ENCODE results near the gene ACAA1. TPM values are rescaled to one million over a fixed set of nuclear protein-coding genes. Genes with fewer than 3 reads are reported as not detected.

ACAA1 gene
- total RNA-seq, 1 experiment from 2014 or later, result 49.0 TPM

DNA sequence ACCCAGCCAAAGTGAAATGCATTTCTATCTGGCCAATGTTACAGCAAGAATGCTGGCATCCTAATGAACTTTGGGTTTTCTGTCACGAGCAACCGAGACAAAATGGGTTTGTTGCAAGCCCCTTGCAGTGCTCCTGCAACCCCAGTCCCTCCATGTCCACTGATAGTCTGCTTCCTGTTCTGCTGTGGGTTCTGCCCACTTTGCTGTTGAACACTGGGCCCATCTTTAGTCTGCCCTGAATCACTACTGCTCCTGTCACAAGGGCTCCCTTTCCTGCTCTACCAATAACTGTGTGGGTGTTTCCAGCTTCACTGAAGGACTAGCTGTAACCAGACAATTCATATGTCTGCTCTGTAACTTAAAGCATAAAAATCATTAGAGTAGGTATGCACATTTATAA lies 15.7 kb upstream of the ACAA1 start:
- Histone ChIP-seq H3K27ac (ENCODE audit: low read depth, low read length) (no peak overlapping the region), H3K4me1 (ENCODE audit: control insufficient read depth in 1 of 2, insufficient read depth in 2 of 2, low read length in 2 of 2) (peaks cover 6 to 27% of the 10 kb centered on the region in 2 experiments; a peak in 2 of 4 replicates)
- intact Hi-C loops (cut with micrococcal nuclease), result no loop called here

GRCh38 chr3:38151667-38152265 lies 14.8 kb upstream of the ACAA1 start:
- Histone ChIP-seq H3K9me2 (ENCODE audit: insufficient read depth) (no peaks in the 10 kb centered on the region), H3K27ac (ENCODE audit: low read depth, low read length) (no peak overlapping the region), H3K9me3 (ENCODE audit: control insufficient read depth in 1 of 2, insufficient read depth in 1 of 2, low read depth in 1 of 2, low read length in 2 of 2) (peaks cover 0 to 6% of the 10 kb centered on the region in 2 experiments; a peak in 1 of 4 replicates), H3K27me3 (ENCODE audit: insufficient read depth, low read length) (no peaks in the 10 kb centered on the region), H3K36me3 (ENCODE audit: control insufficient read depth in 1 of 2, insufficient read depth in 2 of 2, low read length in 2 of 2) (no peaks in the 10 kb centered on the region), H3K4me2 (ENCODE audit: low read length) (peak overlapping the region; percentile 18; the same call in 1 of the 2 replicates), H2AFZ (ENCODE audit: low read depth, low read length, poor library complexity, severe bottlenecking) (no peak overlapping the region), H3K79me2 (ENCODE audit: insufficient read depth, low read length) (no peaks in the 10 kb centered on the region), H3K4me3 (replicated peaks in 1 of 2; ENCODE audit: low read depth in 1 of 2, low read length in 2 of 2) (no peak overlapping the region), H3K4me1 (ENCODE audit: control insufficient read depth in 1 of 2, insufficient read depth in 2 of 2, low read length in 2 of 2) (peaks cover 6 to 27% of the 10 kb centered on the region in 2 experiments; a peak in 2 of 4 replicates), H3K9ac (ENCODE audit: low read length) (no peak overlapping the region), H4K20me1 (ENCODE audit: insufficient read depth) (no peaks in the 10 kb centered on the region)
- no TSS peak for BruUV-seq (replicated peaks)
- DNase-seq (ENCODE audit: low read depth, low spot score), result no peak
- ChIA-PET POLR2A (interaction anchor here (1.0 to 1.5 kb wide), 2 partner anchors 13 to 15 kb away, joined by 3 read pairs; partner anchors contain the start of genes ACAA1 and OXSR1), RAD21 (ENCODE audit: low non-redundant PET in 1 of 2, low total read pairs in 2 of 2, uncharacterized antibody in 2 of 2, unreplicated experiment in 2 of 2) (no interaction called here), CTCF (interaction anchor here (3.0 kb wide), 1 partner anchor 11 kb away, joined by 10 read pairs; no protein-coding TSS in a partner anchor)
- ATAC-seq, result no peak
- intact Hi-C loops (cut with micrococcal nuclease), result no loop called here
- TF ChIP-seq TCF7L2 (IDR thresholded peaks at IDR 0.05; ENCODE audit: borderline replicate concordance, extremely low read depth, insufficient read depth, insufficient read length) (no peak), POLR2A (IDR thresholded peaks at IDR 0.05; ENCODE audit: borderline replicate concordance, extremely low read depth, insufficient read depth, insufficient read length) (no peak), SP1 (IDR thresholded peaks at IDR 0.05; ENCODE audit: low read depth) (no peak), YY1 (IDR thresholded peaks at IDR 0.05; ENCODE audit: extremely low read depth, insufficient replicate concordance, low read depth, low read length) (no peak), REST (IDR thresholded peaks at IDR 0.05; ENCODE audit: low read depth) (no peak), EGR1 (IDR thresholded peaks at IDR 0.05; ENCODE audit: low read depth) (no peak), EZH2 (IDR thresholded peaks at IDR 0.05) (no peak), JUND (IDR thresholded peaks at IDR 0.05) (no peak), RAD21 (IDR thresholded peaks at IDR 0.05; ENCODE audit: low read depth) (no peak), FOSL1 (IDR thresholded peaks at IDR 0.05; ENCODE audit: low read depth) (no peak), ZNF274 (IDR thresholded peaks at IDR 0.05; ENCODE audit: low read depth, low read length) (no peak), CBX3 (IDR thresholded peaks at IDR 0.05; ENCODE audit: low read depth) (no peak)
- TF ChIP-seq, protein P1, sequence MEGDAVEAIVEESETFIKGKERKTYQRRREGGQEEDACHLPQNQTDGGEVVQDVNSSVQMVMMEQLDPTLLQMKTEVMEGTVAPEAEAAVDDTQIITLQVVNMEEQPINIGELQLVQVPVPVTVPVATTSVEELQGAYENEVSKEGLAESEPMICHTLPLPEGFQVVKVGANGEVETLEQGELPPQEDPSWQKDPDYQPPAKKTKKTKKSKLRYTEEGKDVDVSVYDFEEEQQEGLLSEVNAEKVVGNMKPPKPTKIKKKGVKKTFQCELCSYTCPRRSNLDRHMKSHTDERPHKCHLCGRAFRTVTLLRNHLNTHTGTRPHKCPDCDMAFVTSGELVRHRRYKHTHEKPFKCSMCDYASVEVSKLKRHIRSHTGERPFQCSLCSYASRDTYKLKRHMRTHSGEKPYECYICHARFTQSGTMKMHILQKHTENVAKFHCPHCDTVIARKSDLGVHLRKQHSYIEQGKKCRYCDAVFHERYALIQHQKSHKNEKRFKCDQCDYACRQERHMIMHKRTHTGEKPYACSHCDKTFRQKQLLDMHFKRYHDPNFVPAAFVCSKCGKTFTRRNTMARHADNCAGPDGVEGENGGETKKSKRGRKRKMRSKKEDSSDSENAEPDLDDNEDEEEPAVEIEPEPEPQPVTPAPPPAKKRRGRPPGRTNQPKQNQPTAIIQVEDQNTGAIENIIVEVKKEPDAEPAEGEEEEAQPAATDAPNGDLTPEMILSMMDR (IDR thresholded peaks at IDR 0.05 in 2 of 3, conservative IDR thresholded peaks at IDR 0.05 in 1 of 3; ENCODE audit: borderline replicate concordance in 1 of 3, insufficient read depth in 1 of 3, low read depth in 2 of 3, low read length in 2 of 3), result no peak
- TF ChIP-seq, protein P2, sequence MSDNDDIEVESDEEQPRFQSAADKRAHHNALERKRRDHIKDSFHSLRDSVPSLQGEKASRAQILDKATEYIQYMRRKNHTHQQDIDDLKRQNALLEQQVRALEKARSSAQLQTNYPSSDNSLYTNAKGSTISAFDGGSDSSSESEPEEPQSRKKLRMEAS (IDR thresholded peaks at IDR 0.05), result no peak

More for the DNA sequence above, 15.7 kb upstream of the ACAA1 start:
- H2AFZ ChIP-seq (ENCODE audit: low read depth, low read length, poor library complexity, severe bottlenecking), result no peak overlapping the region
- no peak for ATAC-seq
- BruUV-seq (replicated peaks), result no TSS peak
- H3K4me2 ChIP-seq (ENCODE audit: low read length), result no peak overlapping the region
- ChIA-PET POLR2A (interaction anchor here (1.0 to 1.2 kb wide), 3 partner anchors 12 to 16 kb away, joined by 3 read pairs; partner anchors contain the start of genes ACAA1 and OXSR1), RAD21 (ENCODE audit: low non-redundant PET in 1 of 2, low total read pairs in 2 of 2, uncharacterized antibody in 2 of 2, unreplicated experiment in 2 of 2) (no interaction called here), CTCF (interaction anchor here (3.0 kb wide), 2 partner anchors 10 to 13 kb away, joined by 9 to 10 read pairs; partner anchors contain the start of gene OXSR1)
- H4K20me1 ChIP-seq (ENCODE audit: insufficient read depth), result no peaks in the 10 kb centered on the region
- H3K36me3 ChIP-seq (ENCODE audit: control insufficient read depth in 1 of 2, insufficient read depth in 2 of 2, low read length in 2 of 2), result no peaks in the 10 kb centered on the region
- no peaks in the 10 kb centered on the region for H3K79me2 ChIP-seq (ENCODE audit: insufficient read depth, low read length)
- DNase-seq (ENCODE audit: low read depth, low spot score), result no peak
- TF ChIP-seq JUND (IDR thresholded peaks at IDR 0.05), result no peak
- TF ChIP-seq ZFX (IDR thresholded peaks at IDR 0.05), result no peak
- no peaks in the 10 kb centered on the region for H3K9me2 ChIP-seq (ENCODE audit: insufficient read depth)
- H3K4me3 ChIP-seq (replicated peaks in 1 of 2; ENCODE audit: low read depth in 1 of 2, low read length in 2 of 2), result no peak overlapping the region
- H3K9ac ChIP-seq (ENCODE audit: low read length), result no peak overlapping the region
- no peaks in the 10 kb centered on the region for H3K27me3 ChIP-seq (ENCODE audit: insufficient read depth, low read length)
- no peaks in the 10 kb centered on the region for H3K9me3 ChIP-seq (ENCODE audit: control insufficient read depth in 1 of 2, insufficient read depth in 1 of 2, low read depth in 1 of 2, low read length in 2 of 2)
